ENCODE measurements around the gene TSPAN17. TPM values are rescaled to one million over a fixed set of nuclear protein-coding genes. Genes with fewer than 3 reads are reported as not detected.
"Not testable (repeated sequence)": the region's sequence is repeated elsewhere in the genome, so short reads cannot be mapped to it uniquely, and the experiment has no call there.

The TSPAN17 gene, protein sequence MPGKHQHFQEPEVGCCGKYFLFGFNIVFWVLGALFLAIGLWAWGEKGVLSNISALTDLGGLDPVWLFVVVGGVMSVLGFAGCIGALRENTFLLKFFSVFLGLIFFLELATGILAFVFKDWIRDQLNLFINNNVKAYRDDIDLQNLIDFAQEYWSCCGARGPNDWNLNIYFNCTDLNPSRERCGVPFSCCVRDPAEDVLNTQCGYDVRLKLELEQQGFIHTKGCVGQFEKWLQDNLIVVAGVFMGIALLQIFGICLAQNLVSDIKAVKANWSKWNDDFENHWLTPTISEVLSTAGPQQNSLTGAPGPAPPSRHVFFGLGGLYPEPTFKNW
- total RNA-seq = 10 to 100 TPM; 30.5 to 36.1 TPM

DNA sequence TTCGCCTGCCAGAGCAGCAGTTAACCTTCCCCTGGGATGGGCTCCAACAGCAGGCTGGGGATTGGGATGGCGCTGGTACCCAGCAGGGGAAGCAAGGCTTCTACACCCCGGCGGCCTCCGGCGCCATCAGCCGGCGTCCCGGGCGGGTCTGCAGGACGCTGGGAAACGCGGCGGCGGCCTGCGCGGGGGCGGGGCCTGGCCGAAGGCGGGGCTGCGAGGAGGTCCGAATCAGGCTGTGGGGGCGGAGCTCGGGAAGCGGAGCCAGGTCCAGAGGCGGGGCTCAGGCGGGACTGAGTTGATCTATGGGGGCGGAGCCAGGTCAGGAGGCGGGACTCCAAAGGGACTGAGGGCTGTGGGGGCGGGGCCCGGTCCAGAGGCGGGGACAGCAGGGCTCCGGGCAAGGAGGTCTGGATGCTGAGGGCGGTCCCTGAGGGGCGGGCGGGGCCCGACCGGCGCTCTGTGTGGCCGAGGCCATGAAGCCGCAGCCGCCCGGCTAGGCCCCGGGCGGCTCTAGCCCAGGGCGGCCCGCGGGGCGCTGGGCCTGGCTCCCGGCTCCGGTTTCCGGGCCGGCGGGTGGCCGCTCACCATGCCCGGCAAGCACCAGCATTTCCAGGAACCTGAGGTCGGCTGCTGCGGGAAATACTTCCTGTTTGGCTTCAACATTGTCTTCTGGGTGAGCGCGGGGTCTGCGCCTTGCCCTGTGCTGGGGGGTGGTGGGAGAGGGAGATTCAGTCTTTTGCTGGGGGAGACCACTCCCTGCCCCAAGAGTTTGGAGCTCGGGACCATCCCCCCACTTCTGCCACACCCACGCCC, at the start of gene TSPAN17:
Gene TSPAN17 (plus strand): TSS at position 455 of the 813 bp plus-strand sequence. CDS start 132 bp downstream, at position 587.
- peak within 1 kb of the TSS; percentile 37 for H3K27ac ChIP-seq
- peak within 1 kb of the TSS; percentile 80 to 82 for H3K9ac ChIP-seq (ENCODE audit: low read depth in 2 of 2, low read length in 2 of 2)
- peaks cover 11% of the 10 kb centered on the region for H3K4me1 ChIP-seq
- peak; percentile 100 for DNase-seq
- intact Hi-C loops (cut with DNase I) = loop anchor here (5.0 kb wide), 1 partner anchor 40 kb away; no protein-coding TSS in a partner anchor
- TF ChIP-seq, protein P1, sequence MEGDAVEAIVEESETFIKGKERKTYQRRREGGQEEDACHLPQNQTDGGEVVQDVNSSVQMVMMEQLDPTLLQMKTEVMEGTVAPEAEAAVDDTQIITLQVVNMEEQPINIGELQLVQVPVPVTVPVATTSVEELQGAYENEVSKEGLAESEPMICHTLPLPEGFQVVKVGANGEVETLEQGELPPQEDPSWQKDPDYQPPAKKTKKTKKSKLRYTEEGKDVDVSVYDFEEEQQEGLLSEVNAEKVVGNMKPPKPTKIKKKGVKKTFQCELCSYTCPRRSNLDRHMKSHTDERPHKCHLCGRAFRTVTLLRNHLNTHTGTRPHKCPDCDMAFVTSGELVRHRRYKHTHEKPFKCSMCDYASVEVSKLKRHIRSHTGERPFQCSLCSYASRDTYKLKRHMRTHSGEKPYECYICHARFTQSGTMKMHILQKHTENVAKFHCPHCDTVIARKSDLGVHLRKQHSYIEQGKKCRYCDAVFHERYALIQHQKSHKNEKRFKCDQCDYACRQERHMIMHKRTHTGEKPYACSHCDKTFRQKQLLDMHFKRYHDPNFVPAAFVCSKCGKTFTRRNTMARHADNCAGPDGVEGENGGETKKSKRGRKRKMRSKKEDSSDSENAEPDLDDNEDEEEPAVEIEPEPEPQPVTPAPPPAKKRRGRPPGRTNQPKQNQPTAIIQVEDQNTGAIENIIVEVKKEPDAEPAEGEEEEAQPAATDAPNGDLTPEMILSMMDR (IDR thresholded peaks at IDR 0.05) = no peak
- peak within 1 kb of the TSS; percentile 80 for H3K4me3 ChIP-seq
- no peaks in the 10 kb centered on the region for H3K9me3 ChIP-seq
- no peaks in the 10 kb centered on the region for H3K36me3 ChIP-seq
- H3K27me3 ChIP-seq = no peaks in the 10 kb centered on the region

DNA sequence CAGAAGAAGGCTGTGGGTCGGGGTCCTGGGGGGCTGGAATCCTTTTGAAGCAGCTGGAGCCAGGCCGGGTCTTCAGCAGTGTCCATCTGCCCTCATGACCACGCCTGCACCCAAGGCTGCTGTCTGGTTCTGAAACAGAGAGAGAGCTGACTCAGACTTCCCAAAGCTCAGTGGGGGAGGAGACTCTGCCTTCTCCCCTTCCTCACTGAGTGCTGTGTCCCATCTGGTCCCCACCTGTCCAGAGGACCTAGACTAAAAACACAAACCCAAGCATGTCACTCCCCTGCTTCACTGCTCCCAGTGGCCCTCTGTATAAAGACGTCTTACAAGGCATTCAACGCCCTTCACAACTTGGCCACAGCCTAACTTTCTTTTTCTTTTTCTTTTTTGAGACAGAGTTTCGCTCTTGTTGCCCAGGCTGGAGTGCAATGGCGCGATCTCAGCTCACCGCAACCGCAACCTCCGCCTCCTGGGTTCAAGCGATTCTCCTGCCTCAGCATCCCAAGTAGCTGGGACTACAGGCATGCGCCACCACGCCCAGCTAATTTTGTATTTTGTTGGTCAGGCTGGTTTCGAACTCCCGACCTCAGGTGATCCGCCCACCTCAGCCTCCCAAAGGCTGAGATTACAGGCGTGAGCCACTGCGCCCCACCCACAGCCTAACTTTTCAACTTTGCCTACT, 47.4 kb upstream of the TSPAN17 start:
- intact Hi-C loops (cut with DNase I); H3K36me3 ChIP-seq; H3K27me3 ChIP-seq; H3K9ac ChIP-seq (ENCODE audit: low read depth in 2 of 2, low read length in 2 of 2); H3K9me3 ChIP-seq; DNase-seq; H3K4me3 ChIP-seq; H3K4me1 ChIP-seq; H3K27ac ChIP-seq: not testable (repeated sequence)

DNA sequence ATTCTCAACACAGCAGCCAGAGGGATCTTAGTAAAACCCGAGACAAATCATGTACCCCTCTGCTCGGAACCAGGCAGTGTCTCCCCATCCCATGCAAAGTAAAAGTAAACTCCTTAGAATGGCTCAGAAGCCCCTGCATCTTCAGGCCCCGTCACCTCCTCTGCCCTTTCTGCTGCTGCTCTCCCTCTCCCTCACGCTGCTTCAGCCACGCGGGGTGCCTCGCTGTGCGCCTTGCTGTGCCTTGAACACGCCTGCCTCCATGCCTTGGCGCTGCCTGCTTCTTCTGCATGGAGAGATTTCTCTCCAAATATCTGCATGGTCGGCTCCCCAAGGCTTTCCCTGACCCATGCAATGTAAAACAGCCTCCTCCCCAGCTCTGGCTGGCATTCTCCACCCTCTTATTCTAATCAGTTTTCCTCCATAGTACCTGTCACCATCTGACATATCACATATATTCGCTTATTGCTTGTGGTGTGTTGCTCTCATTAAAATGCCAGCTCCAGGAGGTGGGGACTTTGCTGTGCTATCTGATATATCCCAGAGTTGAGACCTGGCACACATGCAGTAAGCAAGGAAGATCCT, 45.3 kb upstream of the TSPAN17 start:
- H3K9ac ChIP-seq (ENCODE audit: low read depth in 2 of 2, low read length in 2 of 2) = no peak overlapping the region
- no peaks in the 10 kb centered on the region for H3K9me3 ChIP-seq
- no peaks in the 10 kb centered on the region for H3K36me3 ChIP-seq
- no peak for DNase-seq
- H3K4me3 ChIP-seq = no peak overlapping the region
- no peaks in the 10 kb centered on the region for H3K4me1 ChIP-seq
- intact Hi-C loops (cut with DNase I) = no loop called here
- H3K27me3 ChIP-seq = no peaks in the 10 kb centered on the region
- no peak overlapping the region for H3K27ac ChIP-seq
- TF ChIP-seq, protein P1 (IDR thresholded peaks at IDR 0.05) = no peak

DNA sequence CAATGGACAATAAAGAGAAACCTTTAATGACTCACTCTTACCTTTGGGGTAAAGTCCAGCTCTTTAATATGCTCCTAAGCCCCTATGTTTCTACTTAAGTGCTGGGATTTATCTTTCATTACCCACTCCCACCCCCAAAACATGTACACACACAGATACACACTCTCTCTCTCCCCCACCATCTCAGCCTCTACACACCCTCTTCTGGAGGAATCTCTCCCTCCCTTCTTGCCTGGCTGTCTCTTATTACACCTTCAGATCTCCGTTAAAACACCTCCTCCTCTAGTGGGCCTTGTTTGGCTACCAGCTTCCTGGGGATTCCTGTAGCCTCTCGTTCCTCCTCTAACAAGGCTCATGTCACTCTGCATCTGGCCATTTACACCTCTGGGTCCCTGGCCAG, 44.2 kb upstream of the TSPAN17 start:
- no peaks in the 10 kb centered on the region for H3K4me1 ChIP-seq
- H3K36me3 ChIP-seq = no peaks in the 10 kb centered on the region
- no peak overlapping the region for H3K4me3 ChIP-seq
- DNase-seq = no peak
- H3K9ac ChIP-seq (ENCODE audit: low read depth in 2 of 2, low read length in 2 of 2) = no peak overlapping the region
- intact Hi-C loops (cut with DNase I) = no loop called here
- TF ChIP-seq, protein P1 (IDR thresholded peaks at IDR 0.05) = no peak
- no peaks in the 10 kb centered on the region for H3K27me3 ChIP-seq
- H3K27ac ChIP-seq = no peak overlapping the region
- no peaks in the 10 kb centered on the region for H3K9me3 ChIP-seq

DNA sequence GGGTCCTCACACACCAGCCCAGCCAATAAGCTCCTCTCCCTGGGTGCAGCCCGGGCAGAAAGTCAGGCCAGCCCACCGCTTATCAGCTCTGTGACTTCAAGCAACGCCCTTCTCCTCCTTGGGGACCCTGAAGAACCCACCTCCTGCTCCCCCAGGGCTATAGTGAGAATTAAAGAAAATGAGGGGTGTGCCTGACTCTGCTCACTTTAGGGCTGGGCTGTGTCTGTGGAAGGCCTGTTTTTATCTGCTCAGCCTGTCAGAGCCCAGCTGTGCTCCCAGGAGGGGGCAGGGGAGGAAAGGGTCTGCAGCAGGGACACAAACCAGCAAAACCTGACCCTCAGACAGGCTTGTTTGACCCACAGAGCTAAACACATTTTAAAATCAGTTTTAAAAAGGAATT, 41.3 kb upstream of the TSPAN17 start:
- DNase-seq = no peak
- Histone ChIP-seq H3K27ac (no peak overlapping the region), H3K9me3 (no peaks in the 10 kb centered on the region), H3K4me1 (no peaks in the 10 kb centered on the region), H3K27me3 (peaks cover 4% of the 10 kb centered on the region), H3K4me3 (no peak overlapping the region), H3K9ac (ENCODE audit: low read depth in 2 of 2, low read length in 2 of 2) (no peak overlapping the region), H3K36me3 (no peaks in the 10 kb centered on the region)
- intact Hi-C loops (cut with DNase I) = loop anchor here (5.0 kb wide), 1 partner anchor 41 kb away; the partner anchor contains the start of gene TSPAN17
- TF ChIP-seq, protein P1 (IDR thresholded peaks at IDR 0.05) = no peak

Data from colonic mucosa (tissue), 4 donors.